Inferior parietal cortex (tissue), 1 donor: ENCODE results near the gene RAB19.
"Not testable (repeated sequence)": the region's sequence is repeated elsewhere in the genome, so short reads cannot be mapped to it uniquely, and the experiment has no call there.

Experiments used
- DNase-seq: peaks from one replicate; pipeline ENCODE4 v3.0.0-alpha.2; 2016; ENCODE audit errors: extremely low spot score

RAB19 gene

DNA sequence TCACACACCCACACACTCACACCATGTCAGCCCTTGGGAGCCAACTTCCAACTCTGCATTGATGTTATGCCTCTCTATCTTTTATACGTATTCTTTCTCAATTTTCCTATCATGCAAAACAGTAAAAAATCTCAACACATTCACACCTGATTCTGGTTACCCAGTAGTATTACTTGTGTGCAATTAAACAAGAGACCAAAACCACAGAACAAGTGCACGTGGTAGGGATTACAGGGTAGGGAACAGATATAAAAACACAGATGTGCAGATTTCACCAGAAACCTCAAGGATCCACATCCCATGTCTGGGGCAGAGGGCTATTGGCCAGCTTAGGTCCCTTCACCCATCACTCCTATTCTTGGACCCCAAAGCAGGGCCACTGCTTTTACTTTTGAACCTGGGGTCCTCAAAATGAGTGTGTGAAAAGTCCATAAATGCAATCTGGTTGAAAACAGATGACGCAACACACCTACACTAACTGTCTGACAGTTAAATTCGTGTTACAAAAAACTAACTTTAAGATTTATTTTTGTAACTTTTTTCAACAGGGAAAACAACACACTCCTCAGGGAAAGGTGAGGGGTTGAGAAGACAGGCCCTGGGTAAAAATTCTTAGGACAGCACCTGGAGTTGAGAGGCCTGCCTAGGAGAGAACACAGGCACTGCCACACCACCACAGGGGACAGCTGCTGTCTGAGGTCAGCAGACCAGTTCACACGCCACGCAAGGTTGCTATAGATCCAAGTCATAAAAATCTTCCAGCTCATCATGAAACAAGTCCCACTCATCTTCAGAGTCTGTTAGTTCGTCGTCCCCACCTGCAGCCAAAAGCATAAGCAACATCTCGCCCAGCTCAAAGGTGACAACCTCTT lies 50.2 kb downstream of the RAB19 start:
- DNase-seq: not testable (repeated sequence)

DNA sequence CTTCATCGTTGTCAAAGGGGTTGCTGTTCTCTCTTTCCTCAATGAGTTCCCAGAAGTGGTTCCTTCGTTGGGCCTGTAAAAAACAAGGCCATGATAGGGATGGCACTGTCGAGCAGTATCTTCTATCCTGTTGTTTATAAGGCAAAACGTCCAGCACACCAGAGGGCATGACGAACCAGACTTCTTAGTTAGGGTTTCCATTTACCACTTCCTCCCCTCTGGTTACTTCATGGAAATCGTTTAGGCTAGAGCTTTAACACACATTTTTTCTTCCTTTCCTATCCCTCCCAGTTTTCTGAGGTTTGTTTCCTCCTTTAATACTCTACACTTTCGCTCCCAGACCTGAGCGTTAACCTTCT lies 50.8 kb downstream of the RAB19 start:
- no peak for DNase-seq

DNA sequence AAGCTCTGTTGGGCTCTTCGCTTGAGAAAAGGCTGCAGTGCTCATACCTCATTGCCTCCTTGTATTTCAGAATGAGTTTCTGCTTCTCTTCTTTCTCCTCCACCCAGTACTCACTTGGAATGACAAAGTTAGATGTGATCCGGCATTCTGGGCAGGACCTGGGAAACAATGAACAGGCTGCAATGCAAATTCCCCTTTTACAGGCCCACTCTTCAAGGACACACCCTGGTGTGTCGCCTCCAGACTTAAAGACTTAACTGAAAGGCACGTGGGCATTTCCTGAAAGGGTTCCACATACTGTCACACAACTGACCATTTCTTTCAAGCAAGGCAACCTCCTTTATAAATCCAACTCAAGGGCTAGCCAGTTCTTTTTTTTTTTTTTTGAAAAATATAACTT lies 51.9 kb downstream of the RAB19 start:
- no peak for DNase-seq

DNA sequence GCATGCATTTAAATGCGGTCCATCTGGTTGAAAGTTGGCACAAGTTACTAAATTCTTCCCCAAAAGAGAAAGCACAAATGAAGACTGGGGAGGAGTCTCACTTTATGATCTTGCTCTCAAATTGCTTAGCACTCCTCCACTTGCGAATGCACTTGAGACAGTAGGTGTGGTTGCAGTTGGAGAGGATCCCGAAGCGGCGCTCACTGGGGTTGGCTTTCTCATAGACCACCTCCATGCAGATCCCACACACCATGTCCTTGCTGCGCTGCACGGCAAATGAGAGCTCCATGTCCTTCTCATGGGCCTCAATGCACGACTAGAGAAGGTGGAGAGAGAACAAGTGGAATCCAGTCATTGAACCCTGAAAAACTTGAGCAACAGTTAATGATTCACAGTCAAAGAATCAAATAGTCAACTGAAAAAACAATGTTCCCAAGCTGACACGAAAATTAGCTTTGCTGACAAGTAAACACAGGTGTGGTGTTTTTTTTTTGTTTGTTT lies 52.7 kb downstream of the RAB19 start:
- DNase-seq: no peak

DNA sequence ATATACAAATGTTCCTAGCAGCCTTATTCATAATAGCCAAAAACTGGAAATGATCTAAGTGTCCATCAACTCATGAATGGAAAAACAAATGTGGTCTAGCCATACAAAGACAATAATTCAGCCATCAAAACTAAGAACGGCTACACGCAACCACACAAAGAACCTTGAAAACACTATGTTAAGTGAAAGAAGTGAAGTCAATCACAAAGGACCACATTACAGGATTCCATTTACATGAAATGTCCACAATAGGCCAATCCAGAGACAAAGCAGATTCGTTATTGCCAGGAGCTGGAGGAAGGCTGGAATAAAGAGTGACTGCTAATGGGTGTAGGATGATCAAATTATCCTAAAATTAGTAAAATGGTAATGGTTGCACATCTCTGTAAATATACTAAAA lies 54.3 kb downstream of the RAB19 start:
- DNase-seq: no peak

DNA sequence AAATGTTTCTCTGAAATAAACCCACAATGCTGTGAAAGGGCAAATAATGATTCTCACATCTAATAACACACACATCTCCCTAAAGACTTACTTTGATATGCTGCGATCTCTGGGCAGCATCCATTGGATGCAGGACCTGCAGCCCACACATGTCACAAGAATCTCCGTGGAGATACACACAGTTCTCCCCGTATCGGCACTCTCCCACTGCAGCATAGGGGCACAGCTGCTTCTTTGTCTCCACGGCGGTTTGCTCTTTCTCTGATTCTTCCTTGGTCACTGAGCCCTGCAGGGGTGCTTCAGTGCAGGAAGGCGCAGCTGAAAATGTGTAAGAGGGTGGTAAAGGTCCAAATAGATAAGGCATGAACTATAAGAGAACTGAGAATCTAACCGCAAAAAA lies 55.1 kb downstream of the RAB19 start:
- no peak for DNase-seq

DNA sequence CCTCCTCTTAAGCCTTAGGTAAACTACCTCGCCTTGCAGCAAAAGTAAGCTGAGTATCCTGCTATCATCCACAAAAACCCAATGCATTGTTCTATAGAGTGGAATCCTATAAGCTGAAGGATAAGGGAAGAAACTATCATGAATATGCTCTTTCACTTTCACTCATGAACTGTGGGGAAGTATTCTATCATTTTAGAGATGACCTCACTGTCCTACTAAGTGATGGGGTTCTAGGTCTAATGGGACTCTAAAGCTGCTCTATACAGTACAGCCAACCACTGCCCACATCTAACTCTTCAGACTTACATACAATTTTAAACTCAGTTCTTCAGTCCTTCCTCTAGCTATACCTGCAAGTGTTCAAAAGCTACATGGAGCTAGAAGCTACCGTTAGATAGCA lies 59.3 kb downstream of the RAB19 start:
- no peak for DNase-seq

DNA sequence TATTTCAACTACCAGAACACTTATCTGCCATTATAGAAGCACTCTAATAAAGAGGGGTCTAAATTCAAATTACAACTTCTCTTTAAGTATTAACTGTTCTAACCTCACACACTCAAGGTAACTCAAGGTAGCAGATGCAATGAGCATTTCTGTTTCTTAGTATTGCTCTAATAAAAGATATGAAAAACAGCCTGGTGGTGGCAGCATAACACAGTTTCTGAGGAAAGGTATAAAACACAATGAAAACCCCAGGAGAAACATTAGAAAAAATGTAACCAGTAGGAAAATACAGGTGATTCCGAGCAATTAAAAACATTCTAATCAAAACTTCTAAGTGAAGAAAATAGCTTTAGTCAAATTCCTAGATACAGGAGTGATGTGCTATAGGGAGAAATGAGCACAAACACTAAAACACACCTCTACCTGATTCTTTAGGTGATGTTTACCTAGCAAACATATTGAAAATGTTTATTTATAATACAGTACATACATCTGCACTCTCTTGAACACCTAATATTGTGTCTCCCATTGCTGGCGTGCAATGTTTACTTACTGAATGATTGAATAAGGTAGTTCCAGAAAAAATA lies 72.0 kb downstream of the RAB19 start:
- DNase-seq: peak; percentile 67

DNA sequence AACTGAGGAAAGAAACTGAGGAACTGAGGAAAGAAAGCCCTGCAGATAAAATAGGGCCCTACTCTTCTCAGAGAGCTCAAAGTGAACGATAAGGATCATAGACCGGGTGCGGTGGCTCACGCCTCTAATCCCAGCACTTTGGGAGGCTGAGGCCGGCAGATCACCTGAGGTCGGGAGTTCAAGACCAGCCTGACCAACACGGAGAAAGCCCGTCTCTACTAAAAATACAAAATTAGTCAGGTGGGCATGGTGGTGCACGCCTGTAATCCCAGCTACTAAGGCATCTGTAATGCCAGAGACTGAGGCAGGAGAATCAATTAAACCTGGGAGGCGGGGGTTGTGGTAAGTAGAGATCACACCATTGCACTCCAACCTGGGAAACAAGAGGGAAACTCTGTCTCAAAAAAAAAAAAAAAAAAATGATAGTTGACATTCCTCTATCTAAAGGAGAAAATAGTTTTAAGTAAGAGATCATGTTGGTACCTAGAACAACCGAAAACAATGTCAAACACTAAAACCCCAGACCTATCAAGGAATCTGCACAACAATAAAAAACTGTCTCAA lies 72.9 kb downstream of the RAB19 start:
- no peak for DNase-seq
